Activated naive CD4-positive, alpha-beta T cell treated with anti-CD3 and anti-CD28 coated beads for 36 hours (primary cell): ENCODE results near the gene ANO9. TPM values are rescaled to one million over a fixed set of nuclear protein-coding genes. Genes with fewer than 3 reads are reported as not detected.

Experiments used
- CTCF ChIA-PET: fragments of 350-600 bp; sonication (Branson Sonifier 250); formaldehyde crosslinking; loops from one replicate; lab custom pipeline; 2021; ENCODE audit warnings: antibody characterized with exemption; lab: Charles Lee
- DNase-seq: peaks from one replicate; pipeline ENCODE4 v3.0.0-alpha.2; 2020
- H3K27ac Mint-ChIP-seq: one replicate; pipeline ENCODE4 v1.8.0; 2021; ENCODE audit warnings: mild to moderate bottlenecking, mixed read lengths
- H3K27me3 Mint-ChIP-seq: one replicate; pipeline ENCODE4 v1.8.0; 2021; ENCODE audit warnings: low read depth, mixed read lengths
- H3K36me3 Mint-ChIP-seq: one replicate; pipeline ENCODE4 v1.8.0; 2021; ENCODE audit warnings: low read depth, mixed read lengths
- H3K4me1 Mint-ChIP-seq: one replicate; pipeline ENCODE4 v1.8.0; 2021; ENCODE audit warnings: low read depth, mixed read lengths
- H3K4me3 Mint-ChIP-seq: one replicate; pipeline ENCODE4 v1.8.0; 2021; ENCODE audit warnings: mild to moderate bottlenecking, moderate library complexity, mixed read lengths
- H3K9me3 Mint-ChIP-seq: one replicate; pipeline ENCODE4 v1.8.0; 2021; ENCODE audit warnings: mixed read lengths
- intact Hi-C: fragments of 100-400 bp; cut with micrococcal nuclease; formaldehyde crosslinking; loops from one replicate; pipeline ENCODE4 v1.15.1; 2023
- total RNA-seq, 2 experiments: library from RNA; stranded (reverse); gene quantifications; one replicate each; pipeline ENCODE4 v1.2.3, GENCODE V29; 2021

The ANO9 gene
- total RNA-seq, 2 experiments from 2014 or later = 28.9 to 31.0 TPM

GRCh38 chr11:377883-378500, 63.8 kb downstream of the ANO9 start:
- intact Hi-C loops = no loop called here
- no peaks in the 10 kb centered on the region for H3K9me3 Mint-ChIP-seq
- H3K4me3 Mint-ChIP-seq = no peak overlapping the region
- CTCF ChIA-PET = no interaction called here
- peaks cover 3% of the 10 kb centered on the region for H3K27me3 Mint-ChIP-seq
- H3K36me3 Mint-ChIP-seq = no peaks in the 10 kb centered on the region
- no peak overlapping the region for H3K27ac Mint-ChIP-seq
- peaks cover 2% of the 10 kb centered on the region for H3K4me1 Mint-ChIP-seq
- no peak for DNase-seq

DNA sequence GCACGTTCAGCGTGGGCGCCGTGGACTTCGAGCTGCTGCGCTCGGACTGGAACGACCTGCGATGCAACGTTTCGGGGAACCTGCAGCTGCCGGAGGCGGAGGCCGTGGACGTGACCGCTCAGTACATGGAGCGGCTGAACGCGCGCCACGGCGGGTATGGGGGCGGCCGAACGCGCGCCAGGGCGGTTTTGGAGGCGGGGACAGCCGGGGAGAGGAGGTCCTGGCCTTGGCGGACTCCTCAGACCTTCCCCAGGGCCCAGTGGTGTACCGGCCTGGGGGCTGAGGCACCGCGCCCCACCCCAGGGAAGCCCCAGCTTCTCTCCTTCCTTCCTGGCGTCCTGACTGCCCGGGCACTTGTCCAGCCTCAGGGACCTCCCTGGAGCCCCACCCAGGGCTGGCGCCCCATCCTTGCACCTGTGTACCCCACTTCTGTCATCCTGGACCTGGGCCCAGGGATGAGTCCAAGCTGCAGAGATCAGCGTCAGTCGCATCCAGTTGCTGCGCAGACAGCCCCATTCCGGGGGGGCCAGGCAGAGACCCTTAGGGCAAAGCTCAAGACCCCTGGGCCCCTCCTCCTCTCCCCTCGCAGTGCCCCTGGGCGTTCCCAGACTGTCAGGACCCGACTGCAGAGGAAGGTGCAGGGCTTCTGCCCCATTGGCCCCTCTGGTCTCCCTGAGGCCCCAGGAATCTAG, 64.5 kb downstream of the ANO9 start:
- DNase-seq = no peak
- peaks cover 3% of the 10 kb centered on the region for H3K27me3 Mint-ChIP-seq
- H3K9me3 Mint-ChIP-seq = no peaks in the 10 kb centered on the region
- H3K4me3 Mint-ChIP-seq = no peak overlapping the region
- CTCF ChIA-PET = no interaction called here
- peaks cover 2% of the 10 kb centered on the region for H3K4me1 Mint-ChIP-seq
- no peaks in the 10 kb centered on the region for H3K36me3 Mint-ChIP-seq
- intact Hi-C loops = no loop called here
- H3K27ac Mint-ChIP-seq = no peak overlapping the region

DNA sequence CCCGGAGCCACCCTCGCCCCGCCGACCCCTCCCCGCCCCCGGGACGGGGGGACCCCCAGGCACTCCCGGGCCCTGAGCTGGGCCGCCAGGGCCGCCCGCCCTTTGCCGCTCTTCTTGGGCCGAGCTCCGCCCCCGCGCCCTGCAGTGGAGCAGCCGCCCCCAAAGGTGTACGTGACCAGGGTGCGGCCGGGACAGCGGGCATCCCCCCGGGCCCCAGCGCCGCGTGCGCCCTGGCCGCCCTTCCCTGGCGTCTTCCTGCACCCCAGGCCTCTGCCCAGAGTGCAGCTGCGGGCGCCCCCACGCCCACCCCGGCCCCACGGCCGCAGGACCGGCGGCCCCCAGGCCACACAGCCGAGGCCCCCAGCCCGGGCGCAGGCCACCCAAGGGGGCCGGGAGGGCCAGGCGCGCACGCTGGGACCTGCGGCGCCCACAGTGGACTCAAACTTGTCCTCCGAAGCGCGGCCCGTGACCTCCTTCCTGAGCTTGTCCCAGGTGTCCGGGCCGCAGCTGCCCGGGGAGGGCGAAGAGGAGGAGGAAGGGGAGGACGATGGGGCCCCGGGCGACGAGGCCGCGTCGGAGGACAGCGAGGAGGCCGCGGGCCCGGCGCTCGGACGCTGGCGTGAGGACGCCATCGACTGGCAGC, 65.2 kb downstream of the ANO9 start:
- CTCF ChIA-PET = no interaction called here
- no peak overlapping the region for H3K4me3 Mint-ChIP-seq
- H3K27ac Mint-ChIP-seq = no peak overlapping the region
- no peaks in the 10 kb centered on the region for H3K27me3 Mint-ChIP-seq
- no peaks in the 10 kb centered on the region for H3K4me1 Mint-ChIP-seq
- DNase-seq = no peak
- no peaks in the 10 kb centered on the region for H3K36me3 Mint-ChIP-seq
- intact Hi-C loops = no loop called here
- no peaks in the 10 kb centered on the region for H3K9me3 Mint-ChIP-seq

DNA sequence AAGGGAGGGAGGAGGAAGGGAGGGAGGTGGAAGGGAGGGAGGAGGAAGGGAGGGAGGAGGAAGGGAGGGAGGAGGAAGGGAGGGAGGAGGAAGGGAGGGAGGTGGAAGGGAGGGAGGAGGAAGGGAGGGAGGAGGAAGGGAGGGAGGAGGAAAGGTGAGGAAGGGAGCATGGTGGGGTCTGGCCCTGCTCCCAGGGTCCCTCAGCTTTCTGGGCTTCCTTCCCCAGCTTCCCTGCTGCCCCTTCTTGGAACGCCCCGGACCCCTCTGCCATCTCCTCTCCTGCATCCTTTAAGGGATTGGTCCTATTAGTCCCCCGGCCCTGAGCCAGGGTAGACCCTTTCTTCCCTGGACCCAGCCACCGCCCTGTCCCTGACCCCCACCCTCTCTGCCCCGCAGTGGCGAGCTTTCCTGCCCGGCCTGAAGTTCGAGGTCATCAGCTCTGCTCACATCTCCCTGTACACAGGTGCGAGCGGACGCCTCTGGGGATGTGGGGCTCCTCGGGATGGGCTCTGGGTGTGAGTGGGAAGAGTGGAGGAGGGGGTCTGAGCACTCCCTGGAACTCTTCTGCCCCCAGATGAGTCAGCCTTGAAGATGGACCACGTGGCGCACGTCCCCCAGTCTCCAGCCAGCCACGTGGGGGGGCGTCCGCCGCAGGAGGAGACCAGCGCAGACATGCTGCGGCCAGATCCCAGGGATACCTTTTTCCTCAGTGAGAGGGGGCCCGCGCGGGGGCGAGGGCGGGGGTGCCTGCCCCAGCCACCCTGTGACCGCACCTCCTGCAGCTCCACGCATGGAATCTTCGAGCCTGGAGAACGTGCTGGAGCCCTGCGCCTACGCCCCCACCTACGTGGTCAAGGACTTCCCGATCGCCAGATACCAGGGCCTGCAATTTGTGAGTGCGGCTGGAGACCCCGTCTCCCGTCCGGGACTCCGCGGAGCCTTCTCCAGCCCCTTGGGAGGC, 66.5 kb downstream of the ANO9 start:
- DNase-seq = no peak
- Mint-ChIP-seq H3K4me3 (no peak overlapping the region), H3K9me3 (no peaks in the 10 kb centered on the region), H3K27ac (no peak overlapping the region), H3K36me3 (no peaks in the 10 kb centered on the region), H3K27me3 (peaks cover 5% of the 10 kb centered on the region), H3K4me1 (peaks cover 2% of the 10 kb centered on the region)
- CTCF ChIA-PET = no interaction called here
- intact Hi-C loops = no loop called here

GRCh38 chr11:373716-374551, 67.9 kb downstream of the ANO9 start:
- intact Hi-C loops = no loop called here
- CTCF ChIA-PET = no interaction called here
- peaks cover 8% of the 10 kb centered on the region for H3K27me3 Mint-ChIP-seq
- H3K27ac Mint-ChIP-seq = no peak overlapping the region
- no peak for DNase-seq
- no peaks in the 10 kb centered on the region for H3K9me3 Mint-ChIP-seq
- no peak overlapping the region for H3K4me3 Mint-ChIP-seq
- no peaks in the 10 kb centered on the region for H3K36me3 Mint-ChIP-seq
- H3K4me1 Mint-ChIP-seq = peaks cover 5% of the 10 kb centered on the region

DNA sequence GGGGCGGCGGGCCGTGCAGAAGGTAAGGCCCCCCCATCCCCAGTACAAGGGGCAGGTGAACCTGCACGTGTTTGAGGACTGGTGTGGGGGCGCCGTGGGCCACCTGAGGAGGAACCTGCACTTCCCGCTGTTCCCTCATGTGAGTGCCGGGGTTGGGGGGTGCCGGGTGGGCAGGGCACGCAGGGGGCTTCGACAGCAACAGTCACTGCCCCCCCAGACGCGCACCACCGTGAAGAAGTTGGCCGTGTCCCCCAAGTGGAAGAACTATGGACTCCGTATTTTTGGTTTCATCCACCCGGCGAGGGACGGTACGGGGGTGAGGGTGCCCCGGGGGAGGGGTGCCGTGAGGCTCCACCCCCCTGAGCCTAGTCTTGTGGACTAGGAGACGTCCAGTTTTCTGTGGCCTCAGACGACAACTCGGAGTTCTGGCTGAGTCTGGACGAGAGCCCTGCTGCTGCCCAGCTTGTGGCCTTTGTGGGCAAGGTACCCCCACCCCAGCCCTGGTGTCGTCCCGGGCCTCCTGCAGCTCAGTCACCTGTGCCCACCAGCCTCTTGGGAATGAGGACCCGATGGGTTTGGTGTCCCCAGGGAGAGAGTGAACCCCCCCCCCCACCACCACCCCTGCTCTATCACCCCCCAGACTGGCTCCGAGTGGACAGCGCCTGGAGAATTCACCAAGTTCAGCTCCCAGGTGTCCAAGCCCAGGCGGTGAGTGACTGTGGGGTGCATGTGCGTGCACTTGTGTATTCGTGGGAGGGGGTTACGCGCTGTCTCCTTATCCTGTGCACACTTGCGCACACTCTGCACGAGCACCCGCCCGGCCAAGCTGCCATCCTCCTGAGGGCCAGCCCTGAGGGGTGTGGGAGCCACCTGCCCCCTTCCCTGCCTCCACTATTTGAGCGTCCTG, 68.7 kb downstream of the ANO9 start:
- Mint-ChIP-seq H3K9me3 (no peaks in the 10 kb centered on the region), H3K36me3 (no peaks in the 10 kb centered on the region), H3K4me1 (peaks cover 11% of the 10 kb centered on the region), H3K4me3 (no peak overlapping the region), H3K27ac (no peak overlapping the region), H3K27me3 (peaks cover 14% of the 10 kb centered on the region)
- CTCF ChIA-PET = no interaction called here
- intact Hi-C loops = no loop called here
- DNase-seq = no peak

GRCh38 chr11:371716-372590, 69.9 kb downstream of the ANO9 start:
- no peaks in the 10 kb centered on the region for H3K9me3 Mint-ChIP-seq
- intact Hi-C loops = no loop called here
- CTCF ChIA-PET = no interaction called here
- no peak overlapping the region for H3K4me3 Mint-ChIP-seq
- H3K36me3 Mint-ChIP-seq = no peaks in the 10 kb centered on the region
- H3K4me1 Mint-ChIP-seq = peaks cover 13% of the 10 kb centered on the region
- H3K27me3 Mint-ChIP-seq = peaks cover 25% of the 10 kb centered on the region
- H3K27ac Mint-ChIP-seq = no peak overlapping the region
- no peak for DNase-seq

DNA sequence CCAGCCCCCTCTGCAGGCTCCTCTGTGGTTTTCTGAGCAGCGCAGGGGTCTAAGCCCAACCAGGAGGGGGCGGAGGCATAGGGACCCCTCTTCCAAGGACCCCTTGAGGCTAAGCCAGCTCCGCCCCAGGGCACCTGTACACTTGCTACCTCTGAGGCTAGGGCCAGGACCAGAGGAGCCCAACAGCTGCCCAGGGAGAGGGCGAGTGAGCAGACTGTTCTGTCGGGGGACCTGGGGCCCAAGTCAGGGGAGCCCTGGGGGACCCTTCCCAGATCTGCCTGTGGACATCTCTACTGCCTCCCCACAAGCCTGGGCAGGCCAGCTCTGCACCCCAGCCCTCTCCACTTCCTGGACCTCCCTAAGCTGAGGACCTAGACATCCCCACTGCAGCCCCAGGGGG, 70.8 kb downstream of the ANO9 start:
- Mint-ChIP-seq H3K9me3 (no peaks in the 10 kb centered on the region), H3K4me1 (peaks cover 13% of the 10 kb centered on the region), H3K27me3 (peaks cover 25% of the 10 kb centered on the region), H3K27ac (no peak overlapping the region), H3K4me3 (no peak overlapping the region), H3K36me3 (no peaks in the 10 kb centered on the region)
- intact Hi-C loops = no loop called here
- CTCF ChIA-PET = no interaction called here
- DNase-seq = no peak

- H3K27ac Mint-ChIP-seq = no peak overlapping the region
- peak overlapping the region; percentile 56 for H3K4me3 Mint-ChIP-seq
- peaks cover 13% of the 10 kb centered on the region for H3K4me1 Mint-ChIP-seq
- no peaks in the 10 kb centered on the region for H3K36me3 Mint-ChIP-seq
- H3K9me3 Mint-ChIP-seq = no peaks in the 10 kb centered on the region
- DNase-seq = no peak
- H3K27me3 Mint-ChIP-seq = peaks cover 25% of the 10 kb centered on the region
- CTCF ChIA-PET = no interaction called here
- intact Hi-C loops = no loop called here
Observed at GRCh38 chr11:370070-370941, 71.5 kb downstream of the ANO9 start.
